ENCODE results near the gene ZMYM2.

The ZMYM2 gene

DNA sequence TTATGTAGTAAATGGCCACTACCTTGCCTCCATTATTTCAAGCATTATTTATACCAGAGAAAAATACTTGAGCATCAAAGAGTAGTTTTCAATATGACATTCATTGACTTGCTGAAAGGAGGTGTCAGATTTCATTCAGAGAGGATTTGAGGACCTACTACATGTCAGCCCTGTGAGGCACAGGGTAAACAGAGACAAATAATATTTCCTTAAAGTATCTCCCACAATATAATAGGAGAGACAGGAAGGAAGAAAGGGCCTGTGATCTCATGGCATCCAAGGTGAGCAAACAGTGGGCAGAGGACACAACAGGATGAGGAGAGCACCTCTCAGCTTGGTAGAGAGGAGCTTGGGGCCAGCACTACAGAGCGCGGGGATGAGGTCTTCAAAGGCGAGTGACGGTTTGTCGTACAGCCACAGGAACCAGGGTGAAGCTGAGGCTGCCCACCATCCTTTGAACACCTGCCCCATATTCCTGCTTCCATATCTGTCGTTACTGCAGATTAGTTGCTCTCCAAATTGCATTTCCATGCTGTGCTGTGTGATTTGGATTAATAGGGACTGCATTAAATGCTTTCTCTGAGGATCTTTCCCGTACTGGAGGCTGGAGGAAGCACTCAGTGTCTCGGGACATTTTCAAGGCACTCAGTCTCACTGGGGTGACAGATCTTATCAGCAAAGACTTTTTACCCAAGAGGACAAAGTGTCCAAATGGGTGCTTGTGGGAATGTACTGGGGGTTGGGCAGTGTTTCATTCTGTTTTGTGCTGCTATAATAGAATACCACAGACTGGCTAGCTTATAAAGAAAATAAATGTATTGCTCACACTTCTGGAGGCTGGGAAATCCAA is 143.2 kb downstream of the ZMYM2 start:
- no peak for FAIRE-seq
- DNase-seq (ENCODE audit: insufficient read length, low spot score): no peak

DNA sequence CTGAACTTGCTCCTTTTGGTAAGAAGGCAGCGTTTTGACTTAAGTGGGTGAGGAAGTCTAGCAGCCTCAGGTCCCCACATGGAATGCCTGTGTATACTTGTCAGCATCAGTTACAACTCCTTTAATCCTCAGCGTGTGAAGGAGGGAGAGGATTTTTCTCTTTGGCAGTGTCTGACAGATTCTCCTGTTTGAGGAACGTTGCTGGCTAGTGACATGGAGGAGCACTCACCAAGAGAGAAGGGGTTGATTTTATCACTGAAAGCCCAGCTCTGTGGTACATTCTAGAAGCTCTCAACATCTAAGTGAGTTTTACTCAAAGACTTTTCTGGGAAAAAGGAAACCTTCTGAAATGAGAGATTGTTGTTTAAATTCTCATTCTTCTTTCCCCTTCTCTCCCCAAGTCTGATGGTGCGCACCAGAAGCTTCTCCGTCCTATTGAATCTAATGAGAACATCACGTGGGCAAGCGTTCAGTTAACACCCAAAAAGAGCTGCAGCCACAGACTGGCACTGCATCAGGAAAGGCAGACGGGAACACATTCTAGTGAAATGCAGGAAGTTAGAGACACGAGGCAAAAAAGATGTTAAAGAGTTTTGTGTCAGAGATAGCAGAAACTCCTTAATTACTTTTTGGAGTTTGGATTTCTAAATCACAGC is 144.1 kb downstream of the ZMYM2 start:
- no peak for DNase-seq (ENCODE audit: insufficient read length, low spot score)
- TF ChIP-seq, protein P1, sequence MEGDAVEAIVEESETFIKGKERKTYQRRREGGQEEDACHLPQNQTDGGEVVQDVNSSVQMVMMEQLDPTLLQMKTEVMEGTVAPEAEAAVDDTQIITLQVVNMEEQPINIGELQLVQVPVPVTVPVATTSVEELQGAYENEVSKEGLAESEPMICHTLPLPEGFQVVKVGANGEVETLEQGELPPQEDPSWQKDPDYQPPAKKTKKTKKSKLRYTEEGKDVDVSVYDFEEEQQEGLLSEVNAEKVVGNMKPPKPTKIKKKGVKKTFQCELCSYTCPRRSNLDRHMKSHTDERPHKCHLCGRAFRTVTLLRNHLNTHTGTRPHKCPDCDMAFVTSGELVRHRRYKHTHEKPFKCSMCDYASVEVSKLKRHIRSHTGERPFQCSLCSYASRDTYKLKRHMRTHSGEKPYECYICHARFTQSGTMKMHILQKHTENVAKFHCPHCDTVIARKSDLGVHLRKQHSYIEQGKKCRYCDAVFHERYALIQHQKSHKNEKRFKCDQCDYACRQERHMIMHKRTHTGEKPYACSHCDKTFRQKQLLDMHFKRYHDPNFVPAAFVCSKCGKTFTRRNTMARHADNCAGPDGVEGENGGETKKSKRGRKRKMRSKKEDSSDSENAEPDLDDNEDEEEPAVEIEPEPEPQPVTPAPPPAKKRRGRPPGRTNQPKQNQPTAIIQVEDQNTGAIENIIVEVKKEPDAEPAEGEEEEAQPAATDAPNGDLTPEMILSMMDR (IDR thresholded peaks at IDR 0.05; ENCODE audit: insufficient read depth, missing control alignments): no peak
- FAIRE-seq: no peak

More for the DNA sequence above, 143.2 kb downstream of the ZMYM2 start:
- TF ChIP-seq, protein P1 (IDR thresholded peaks at IDR 0.05; ENCODE audit: insufficient read depth, missing control alignments): no peak

DNA sequence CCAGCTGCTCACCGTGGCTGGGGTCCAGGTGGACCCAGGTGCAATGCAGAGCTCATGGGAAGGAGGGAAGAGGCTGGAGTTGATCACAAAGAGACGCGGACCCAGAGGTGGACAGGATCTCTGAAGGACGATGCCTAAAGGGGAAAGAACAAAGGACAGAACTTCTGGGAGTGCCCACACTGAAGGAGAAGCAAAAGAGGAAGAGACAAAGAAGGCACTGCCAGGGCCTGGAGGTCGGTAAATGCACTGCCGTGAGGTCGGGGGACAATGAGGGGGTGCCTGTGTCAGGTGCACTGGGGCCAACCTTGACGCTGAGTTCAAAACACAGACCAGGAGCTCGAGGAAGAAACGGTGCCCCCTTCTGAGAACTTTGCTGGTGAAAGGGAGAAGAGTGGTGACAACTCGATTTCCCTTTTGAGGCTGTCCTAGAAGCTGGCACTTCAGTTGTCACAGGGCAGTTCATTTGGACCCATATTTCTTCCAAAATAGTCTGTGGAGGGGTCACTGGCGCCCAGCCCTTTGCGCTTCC is 146.7 kb downstream of the ZMYM2 start:
- no peak for FAIRE-seq
- TF ChIP-seq, protein P1 (IDR thresholded peaks at IDR 0.05; ENCODE audit: insufficient read depth, missing control alignments): no peak
- DNase-seq (ENCODE audit: insufficient read length, low spot score): no peak

DNA sequence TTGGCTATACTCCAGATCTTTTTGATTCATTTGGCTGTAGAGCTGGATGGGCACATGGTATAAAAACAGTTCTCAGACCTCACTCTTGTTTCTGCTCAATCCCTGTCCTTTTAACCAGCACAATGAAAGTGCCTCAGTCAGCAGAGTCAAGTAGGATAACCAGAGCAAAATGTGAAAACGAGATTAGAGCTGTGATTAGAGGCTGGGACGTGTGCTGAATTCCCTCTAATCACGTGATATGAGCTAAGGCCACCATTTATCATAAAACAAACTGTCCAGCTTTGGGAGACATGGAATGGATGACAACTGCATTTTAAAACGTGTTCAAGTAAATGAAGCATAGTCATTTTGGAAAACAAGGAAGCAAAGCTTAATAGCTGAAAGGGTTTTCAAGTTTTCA is 148.2 kb downstream of the ZMYM2 start:
- TF ChIP-seq, protein P1 (IDR thresholded peaks at IDR 0.05; ENCODE audit: insufficient read depth, missing control alignments): no peak
- DNase-seq (ENCODE audit: insufficient read length, low spot score) (no peak), FAIRE-seq (no peak)

DNA sequence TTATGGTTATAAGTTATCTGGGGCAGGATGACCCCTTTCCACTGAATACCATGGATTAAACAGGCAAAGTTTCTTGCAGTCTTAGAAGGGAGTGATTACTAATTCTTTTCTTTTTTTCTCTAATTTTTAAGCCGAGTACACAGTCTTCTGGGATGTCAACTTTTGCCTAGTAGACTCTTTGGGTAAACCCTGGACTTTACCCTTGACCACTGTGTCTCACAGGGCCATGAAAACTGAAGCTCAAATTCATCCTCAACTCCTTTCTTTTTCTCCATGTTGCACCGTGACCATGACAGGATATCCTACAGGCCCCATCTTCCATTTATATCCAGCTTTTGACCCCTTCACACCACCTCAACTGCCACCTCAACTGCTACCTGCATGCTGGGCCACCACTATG is 150.5 kb downstream of the ZMYM2 start:
- TF ChIP-seq, protein P1 (IDR thresholded peaks at IDR 0.05; ENCODE audit: insufficient read depth, missing control alignments): no peak
- FAIRE-seq: no peak

DNA sequence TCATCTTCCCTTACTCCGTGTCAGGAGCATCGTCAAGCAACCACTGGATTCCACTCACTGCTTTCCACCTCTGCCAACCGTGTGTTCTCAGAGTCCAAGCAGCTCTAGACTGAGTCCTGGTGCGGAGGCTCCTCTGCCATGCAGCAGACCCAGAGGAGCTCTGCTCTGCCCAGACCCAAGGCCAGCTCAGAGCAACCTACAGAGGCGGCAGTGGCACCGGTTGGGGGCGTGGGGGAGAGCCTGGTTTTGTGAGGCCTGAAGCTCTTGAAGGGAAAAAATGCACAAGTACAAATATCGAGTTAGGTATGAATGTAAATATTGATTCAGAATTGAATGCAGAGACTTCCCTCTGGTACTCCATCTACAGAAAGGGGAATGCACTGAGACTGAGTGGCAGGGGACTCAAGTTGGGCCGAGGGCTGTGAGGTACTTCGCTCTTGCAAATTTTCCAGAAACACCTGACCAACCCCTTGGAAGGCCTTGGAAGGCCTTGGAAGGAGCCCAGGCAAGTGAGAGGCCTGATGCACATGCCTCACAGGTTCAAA is 155.6 kb downstream of the ZMYM2 start:
- DNase-seq (ENCODE audit: insufficient read length, low spot score) (no peak), FAIRE-seq (no peak)
- TF ChIP-seq, protein P1 (IDR thresholded peaks at IDR 0.05; ENCODE audit: insufficient read depth, missing control alignments): no peak

More for the DNA sequence above, 150.5 kb downstream of the ZMYM2 start:
- DNase-seq (ENCODE audit: insufficient read length, low spot score): no peak

Data from D721Med (cell line).